Mammary epithelial cell (primary cell): Measurements from ENCODE around the gene CYFIP2.
"Not testable (repeated sequence)": the region's sequence is repeated elsewhere in the genome, so short reads cannot be mapped to it uniquely, and the experiment has no call there.

Experiments
- EZH2 ChIP-seq: IDR thresholded peaks from 2 replicates; pipeline ENCODE4 v1.6.1; 2012; ENCODE audit warnings: low read length, inconsistent platforms, borderline replicate concordance
- TF ChIP-seq, protein P1 (sequence below), 2 donors: IDR thresholded peaks in 1 of 2; conservative IDR thresholded peaks in 1 of 2; 2 replicates each; pipeline ENCODE4 v1.5.1; 2011 to 2012; ENCODE audit warnings: inconsistent platforms in 2 of 2, low read length in 2 of 2, mild to moderate bottlenecking in 2 of 2, control low read depth in 1 of 2, low read depth in 1 of 2; ENCODE audit not compliant: insufficient read depth in 1 of 2; ENCODE audit errors: extremely low read depth in 1 of 2

DNA sequence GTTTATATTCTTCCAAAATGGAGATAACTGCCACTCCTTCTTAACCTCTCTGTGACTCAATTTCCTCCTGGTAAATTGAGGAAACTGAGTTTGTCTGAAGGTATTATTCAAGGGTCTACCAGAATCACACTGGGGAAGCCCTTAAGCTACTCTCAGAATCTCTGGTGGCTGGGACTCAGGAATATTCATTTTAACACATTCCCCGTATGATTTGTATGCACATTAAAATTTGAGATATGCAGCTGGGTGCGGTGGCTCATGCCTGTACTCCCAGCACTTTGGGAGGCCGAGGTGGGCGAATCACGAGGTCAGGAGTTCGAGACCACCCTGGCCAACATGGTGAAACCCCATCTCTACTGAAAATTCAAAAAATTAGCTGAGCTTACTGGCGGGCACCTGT is 21.2 kb upstream of the CYFIP2 start:
- TF ChIP-seq, protein P1, sequence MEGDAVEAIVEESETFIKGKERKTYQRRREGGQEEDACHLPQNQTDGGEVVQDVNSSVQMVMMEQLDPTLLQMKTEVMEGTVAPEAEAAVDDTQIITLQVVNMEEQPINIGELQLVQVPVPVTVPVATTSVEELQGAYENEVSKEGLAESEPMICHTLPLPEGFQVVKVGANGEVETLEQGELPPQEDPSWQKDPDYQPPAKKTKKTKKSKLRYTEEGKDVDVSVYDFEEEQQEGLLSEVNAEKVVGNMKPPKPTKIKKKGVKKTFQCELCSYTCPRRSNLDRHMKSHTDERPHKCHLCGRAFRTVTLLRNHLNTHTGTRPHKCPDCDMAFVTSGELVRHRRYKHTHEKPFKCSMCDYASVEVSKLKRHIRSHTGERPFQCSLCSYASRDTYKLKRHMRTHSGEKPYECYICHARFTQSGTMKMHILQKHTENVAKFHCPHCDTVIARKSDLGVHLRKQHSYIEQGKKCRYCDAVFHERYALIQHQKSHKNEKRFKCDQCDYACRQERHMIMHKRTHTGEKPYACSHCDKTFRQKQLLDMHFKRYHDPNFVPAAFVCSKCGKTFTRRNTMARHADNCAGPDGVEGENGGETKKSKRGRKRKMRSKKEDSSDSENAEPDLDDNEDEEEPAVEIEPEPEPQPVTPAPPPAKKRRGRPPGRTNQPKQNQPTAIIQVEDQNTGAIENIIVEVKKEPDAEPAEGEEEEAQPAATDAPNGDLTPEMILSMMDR (conservative IDR thresholded peaks at IDR 0.05 in 1 of 2, IDR thresholded peaks at IDR 0.05 in 1 of 2; ENCODE audit: extremely low read depth in 1 of 2, insufficient read depth in 1 of 2, low read depth in 1 of 2, low read length in 2 of 2) = not testable (repeated sequence)
- TF ChIP-seq EZH2 = not testable (repeated sequence)
